Measurements from ENCODE around the gene CDC27.

The CDC27 gene

DNA sequence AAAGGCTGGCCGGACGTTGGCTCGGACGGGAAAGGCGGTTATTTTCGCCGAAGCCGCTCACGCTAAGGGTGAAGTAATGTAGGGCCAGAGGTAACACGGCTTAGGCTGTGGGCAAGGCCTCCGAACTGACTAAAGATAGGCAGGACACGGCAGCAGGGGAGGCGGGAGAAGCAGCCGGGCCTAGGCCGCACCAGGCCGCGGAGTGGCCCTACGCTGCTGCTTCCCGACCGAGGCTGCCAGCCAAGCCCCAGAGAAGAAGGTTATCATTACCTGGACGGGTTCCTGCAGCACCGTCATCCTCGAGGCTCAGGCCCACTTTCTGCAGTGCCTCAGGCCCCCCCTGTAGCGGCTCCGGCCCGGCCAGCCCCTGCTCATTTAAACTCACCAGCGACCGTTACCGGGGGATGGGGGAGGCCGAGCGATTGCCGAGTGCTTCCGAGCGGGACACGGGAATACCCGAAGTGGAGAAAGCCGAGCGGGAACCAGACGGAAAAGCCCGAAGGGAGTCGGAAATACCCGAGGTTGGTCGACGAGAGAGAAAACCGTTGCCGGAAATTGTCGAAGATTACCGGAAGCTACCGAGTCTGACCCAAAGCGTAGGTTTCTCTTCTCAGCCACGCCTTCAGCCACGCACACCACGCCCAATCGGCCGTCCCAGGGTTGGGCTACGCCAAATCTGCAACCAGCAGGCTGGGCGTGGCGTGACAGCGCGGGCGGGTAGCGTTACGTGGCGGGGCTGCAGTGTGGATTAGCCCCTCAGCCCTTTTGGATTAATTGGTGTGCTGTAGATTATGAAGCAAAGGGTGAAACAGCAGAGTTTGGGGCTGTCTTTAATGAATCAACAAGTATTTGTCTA, at the start of gene CDC27:
TSS of gene CDC27 (minus strand) at position 420 of the 856 bp plus-strand sequence. CDS start at position 297, 123 bp downstream.
- intact Hi-C loops (cut with DNase I; ENCODE audit: low total_unique reads), result no loop called here
- peak within 1 kb of the TSS; percentile 80 to 85 for H3K4me3 ChIP-seq
- peak within 1 kb of the TSS; percentile 97 for H3K27ac ChIP-seq
- DNase-seq, result peak; percentile 99
- TF ChIP-seq, protein P1, sequence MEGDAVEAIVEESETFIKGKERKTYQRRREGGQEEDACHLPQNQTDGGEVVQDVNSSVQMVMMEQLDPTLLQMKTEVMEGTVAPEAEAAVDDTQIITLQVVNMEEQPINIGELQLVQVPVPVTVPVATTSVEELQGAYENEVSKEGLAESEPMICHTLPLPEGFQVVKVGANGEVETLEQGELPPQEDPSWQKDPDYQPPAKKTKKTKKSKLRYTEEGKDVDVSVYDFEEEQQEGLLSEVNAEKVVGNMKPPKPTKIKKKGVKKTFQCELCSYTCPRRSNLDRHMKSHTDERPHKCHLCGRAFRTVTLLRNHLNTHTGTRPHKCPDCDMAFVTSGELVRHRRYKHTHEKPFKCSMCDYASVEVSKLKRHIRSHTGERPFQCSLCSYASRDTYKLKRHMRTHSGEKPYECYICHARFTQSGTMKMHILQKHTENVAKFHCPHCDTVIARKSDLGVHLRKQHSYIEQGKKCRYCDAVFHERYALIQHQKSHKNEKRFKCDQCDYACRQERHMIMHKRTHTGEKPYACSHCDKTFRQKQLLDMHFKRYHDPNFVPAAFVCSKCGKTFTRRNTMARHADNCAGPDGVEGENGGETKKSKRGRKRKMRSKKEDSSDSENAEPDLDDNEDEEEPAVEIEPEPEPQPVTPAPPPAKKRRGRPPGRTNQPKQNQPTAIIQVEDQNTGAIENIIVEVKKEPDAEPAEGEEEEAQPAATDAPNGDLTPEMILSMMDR (IDR thresholded peaks at IDR 0.05), result peak in 1 of 2 experiments; percentile 9
- no peaks in the 10 kb centered on the region for H3K36me3 ChIP-seq
- H3K27me3 ChIP-seq, result no peaks in the 10 kb centered on the region
- peaks cover 0 to 41% (median 25%) of the 10 kb centered on the region in 4 donors for H3K4me1 ChIP-seq
- no peaks in the 10 kb centered on the region for H3K9me3 ChIP-seq

GRCh38 chr17:47238321-47239010, 49.4 kb upstream of the CDC27 start:
- TF ChIP-seq, protein P1 (IDR thresholded peaks at IDR 0.05), result no peak
- no peak for DNase-seq
- Histone ChIP-seq H3K27me3 (no peaks in the 10 kb centered on the region), H3K4me1 (peaks cover 6 to 21% (median 16%) of the 10 kb centered on the region in 4 donors), H3K4me3 (no peak overlapping the region), H3K36me3 (no peaks in the 10 kb centered on the region), H3K9me3 (no peaks in the 10 kb centered on the region), H3K27ac (peak overlapping the region; percentile 77 to 87)
- intact Hi-C loops (cut with DNase I; ENCODE audit: low total_unique reads), result no loop called here

DNA sequence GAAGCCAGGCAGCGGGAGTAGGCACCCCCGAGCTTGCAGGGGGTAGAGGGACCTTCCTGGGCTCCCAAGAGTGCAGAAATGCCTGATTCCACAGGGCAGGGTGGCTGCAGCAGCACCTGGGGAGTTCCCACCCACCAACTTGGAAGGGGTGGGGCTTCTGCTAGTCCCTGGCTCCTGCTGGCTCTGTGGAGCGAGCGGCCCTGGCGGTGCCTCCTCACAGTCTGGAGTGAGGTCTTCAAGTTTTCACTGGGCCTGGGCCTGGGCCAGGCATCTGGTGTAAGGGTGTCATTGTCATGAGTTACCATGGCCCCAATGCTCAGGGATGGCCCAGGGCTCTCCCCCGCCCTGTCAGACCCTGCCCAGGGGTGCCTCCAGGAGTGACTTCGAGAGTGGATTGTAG, 48.7 kb upstream of the CDC27 start:
- H3K27me3 ChIP-seq, result no peaks in the 10 kb centered on the region
- H3K27ac ChIP-seq, result no peak overlapping the region
- TF ChIP-seq, protein P1 (IDR thresholded peaks at IDR 0.05), result no peak
- intact Hi-C loops (cut with DNase I; ENCODE audit: low total_unique reads), result no loop called here
- no peak overlapping the region for H3K4me3 ChIP-seq
- no peaks in the 10 kb centered on the region for H3K36me3 ChIP-seq
- no peaks in the 10 kb centered on the region for H3K9me3 ChIP-seq
- DNase-seq, result no peak
- H3K4me1 ChIP-seq, result peaks cover 6 to 21% (median 16%) of the 10 kb centered on the region in 4 donors

DNA sequence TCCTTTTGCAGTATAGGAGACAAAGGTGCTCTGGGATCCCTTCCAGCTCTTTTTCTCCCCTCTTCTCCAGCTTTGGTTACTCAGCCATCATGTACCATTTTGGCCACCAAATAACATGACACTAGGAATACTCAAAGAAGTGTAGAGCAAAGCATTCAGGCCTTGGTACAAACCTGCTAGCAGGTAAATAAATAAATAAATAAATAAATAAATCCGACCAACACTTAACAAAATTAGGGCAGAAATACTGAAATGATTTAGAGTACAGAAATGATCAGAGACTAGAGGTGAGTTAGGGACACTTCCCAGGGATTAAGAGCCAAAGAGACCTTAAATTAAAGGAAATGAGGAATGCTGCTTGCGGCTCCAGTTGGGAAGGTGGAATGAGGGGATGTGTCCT, 46.8 kb upstream of the CDC27 start:
- no peaks in the 10 kb centered on the region for H3K36me3 ChIP-seq
- DNase-seq, result no peak
- peaks cover 6 to 20% (median 16%) of the 10 kb centered on the region in 4 donors for H3K4me1 ChIP-seq
- H3K4me3 ChIP-seq, result no peak overlapping the region
- H3K27me3 ChIP-seq, result no peaks in the 10 kb centered on the region
- no peaks in the 10 kb centered on the region for H3K9me3 ChIP-seq
- no peak overlapping the region for H3K27ac ChIP-seq
- TF ChIP-seq, protein P1 (IDR thresholded peaks at IDR 0.05), result no peak
- intact Hi-C loops (cut with DNase I; ENCODE audit: low total_unique reads), result no loop called here

GRCh38 chr17:47235506-47235905, 46.4 kb upstream of the CDC27 start:
- intact Hi-C loops (cut with DNase I; ENCODE audit: low total_unique reads), result no loop called here
- DNase-seq, result no peak
- Histone ChIP-seq H3K36me3 (no peaks in the 10 kb centered on the region), H3K4me1 (peaks cover 6 to 20% (median 17%) of the 10 kb centered on the region in 4 donors), H3K9me3 (no peaks in the 10 kb centered on the region), H3K27me3 (no peaks in the 10 kb centered on the region), H3K27ac (no peak overlapping the region), H3K4me3 (no peak overlapping the region)
- TF ChIP-seq, protein P1 (IDR thresholded peaks at IDR 0.05), result no peak
